Right atrium auricular region (tissue), 2 donors: Measurements from ENCODE around the gene RABGGTA. TPM values are rescaled to one million over a fixed set of nuclear protein-coding genes. Genes with fewer than 3 reads are reported as not detected.
A peak's percentile ranks its signal among the peaks of the same experiment; 100 is the strongest.

Source experiments
- DNase-seq: peaks from one replicate; pipeline ENCODE4 v3.0.0-alpha.2; 2019; ENCODE audit warnings: low spot score
- H3K27ac ChIP-seq, 2 donors: fragments of 200-600 bp; sonication (generic); 1 replicate in 1 of 2; 2 replicates in 1 of 2; pipeline ENCODE4 v1.5.1; 2016 to 2019
- H3K27me3 ChIP-seq, 2 donors: fragments of 200-600 bp; sonication (generic); one replicate each; pipeline versions ENCODE4 v1.5.1 to v1.6.0; 2017 to 2019
- H3K36me3 ChIP-seq: fragments of 200-600 bp; sonication (generic); one replicate; pipeline ENCODE4 v1.5.1; 2016
- H3K4me1 ChIP-seq, 2 donors: fragments of 200-600 bp; sonication (generic); one replicate each; pipeline versions ENCODE4 v1.5.1 to v1.6.0; 2017 to 2019
- H3K4me3 ChIP-seq, 2 donors: fragments of 200-600 bp; sonication (generic); 1 replicate in 1 of 2; 2 replicates in 1 of 2; pipeline ENCODE4 v1.5.1; 2017 to 2019; ENCODE audit warnings: mild to moderate bottlenecking in 1 of 2, moderate library complexity in 1 of 2
- H3K9me3 ChIP-seq, 2 donors: fragments of 200-600 bp; sonication (generic); one replicate each; pipeline ENCODE4 v1.5.1; 2019
- total RNA-seq, 2 donors: library from RNA; depleted of rRNA; stranded (reverse); fragments of >200 nt; gene quantifications; one replicate each; pipeline ENCODE4 v1.1.0, GENCODE V29; 2016
- TF ChIP-seq, protein P1 (sequence below), 2 donors: fragments of 200-600 bp; sonication (generic); IDR thresholded peaks; one replicate each; pipeline ENCODE4 v1.5.1; 2019; ENCODE audit warnings: antibody characterized with exemption in 2 of 2

The RABGGTA gene
- total RNA-seq, 2 donors from 2014 or later, result 21.3 to 22.2 TPM

- no peaks in the 10 kb centered on the region for H3K9me3 ChIP-seq
- TF ChIP-seq, protein P1, sequence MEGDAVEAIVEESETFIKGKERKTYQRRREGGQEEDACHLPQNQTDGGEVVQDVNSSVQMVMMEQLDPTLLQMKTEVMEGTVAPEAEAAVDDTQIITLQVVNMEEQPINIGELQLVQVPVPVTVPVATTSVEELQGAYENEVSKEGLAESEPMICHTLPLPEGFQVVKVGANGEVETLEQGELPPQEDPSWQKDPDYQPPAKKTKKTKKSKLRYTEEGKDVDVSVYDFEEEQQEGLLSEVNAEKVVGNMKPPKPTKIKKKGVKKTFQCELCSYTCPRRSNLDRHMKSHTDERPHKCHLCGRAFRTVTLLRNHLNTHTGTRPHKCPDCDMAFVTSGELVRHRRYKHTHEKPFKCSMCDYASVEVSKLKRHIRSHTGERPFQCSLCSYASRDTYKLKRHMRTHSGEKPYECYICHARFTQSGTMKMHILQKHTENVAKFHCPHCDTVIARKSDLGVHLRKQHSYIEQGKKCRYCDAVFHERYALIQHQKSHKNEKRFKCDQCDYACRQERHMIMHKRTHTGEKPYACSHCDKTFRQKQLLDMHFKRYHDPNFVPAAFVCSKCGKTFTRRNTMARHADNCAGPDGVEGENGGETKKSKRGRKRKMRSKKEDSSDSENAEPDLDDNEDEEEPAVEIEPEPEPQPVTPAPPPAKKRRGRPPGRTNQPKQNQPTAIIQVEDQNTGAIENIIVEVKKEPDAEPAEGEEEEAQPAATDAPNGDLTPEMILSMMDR (IDR thresholded peaks at IDR 0.05), result peak; percentile 11 to 57
- H3K4me3 ChIP-seq, result no peak overlapping the region
- H3K27ac ChIP-seq, result peak overlapping the region; percentile 41 to 46
- peaks cover 0 to 27% of the 10 kb centered on the region in 2 donors for H3K4me1 ChIP-seq
- no peaks in the 10 kb centered on the region for H3K27me3 ChIP-seq
- DNase-seq, result no peak
- H3K36me3 ChIP-seq, result no peaks in the 10 kb centered on the region
Measured at GRCh38 chr14:24279301-24280186, 8.1 kb upstream of the RABGGTA start.

DNA sequence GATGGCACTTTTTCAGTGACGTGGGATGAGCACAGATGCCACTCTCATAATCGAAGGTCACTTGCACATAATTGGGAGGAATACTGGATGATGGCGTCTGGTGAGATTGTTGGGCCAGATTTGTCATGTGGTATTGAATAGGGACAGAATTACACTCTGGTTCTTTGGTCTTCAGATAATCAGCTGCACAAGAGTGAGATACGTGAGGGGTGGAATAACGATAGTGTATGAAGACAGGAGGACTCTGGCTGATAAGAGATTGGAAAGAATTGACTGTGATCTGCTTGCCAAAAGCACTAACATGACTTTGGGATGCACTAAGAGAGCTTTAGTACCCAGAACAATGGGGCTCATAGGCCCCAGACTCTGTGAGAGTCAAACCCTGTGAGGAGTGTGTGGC is 7.0 kb upstream of the RABGGTA start:
- peaks cover 0 to 27% of the 10 kb centered on the region in 2 donors for H3K4me1 ChIP-seq
- TF ChIP-seq, protein P1 (IDR thresholded peaks at IDR 0.05), result no peak

DNA sequence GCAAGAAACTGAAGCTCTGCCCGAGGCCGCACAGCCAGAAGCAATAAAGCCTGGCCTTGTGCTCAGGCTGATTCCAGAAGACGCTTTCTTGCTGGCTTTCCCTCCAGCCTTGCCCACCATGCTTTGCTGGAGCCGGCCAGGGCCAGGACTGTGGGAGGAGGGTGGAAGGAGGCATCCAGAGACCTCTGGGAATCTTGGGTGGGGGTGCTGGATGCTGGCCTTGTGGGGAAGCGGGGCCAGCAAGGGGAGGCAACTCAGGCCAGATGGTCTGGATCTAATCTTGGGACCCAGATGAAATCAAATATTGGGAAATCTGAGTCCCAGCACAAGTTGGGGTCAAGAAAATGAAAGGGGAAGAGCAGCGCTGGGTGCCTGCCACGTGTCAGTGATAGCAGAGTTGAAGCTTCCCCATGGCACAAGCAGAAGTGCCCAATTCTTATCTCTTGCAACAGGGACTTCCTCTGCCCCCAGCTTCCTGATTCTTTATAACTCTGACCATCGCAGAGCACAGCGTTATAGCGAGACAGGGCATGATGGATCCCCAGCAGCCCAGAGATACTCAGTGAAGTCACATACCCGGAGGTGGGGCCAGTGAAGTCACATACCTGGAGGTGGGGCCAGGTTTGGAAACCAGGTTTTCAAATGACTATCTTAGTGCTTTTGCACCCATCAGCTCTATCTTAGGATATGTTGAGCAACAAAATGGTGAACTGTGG is 6.4 kb upstream of the RABGGTA start:
- TF ChIP-seq, protein P1 (IDR thresholded peaks at IDR 0.05), result no peak
- no peak overlapping the region for H3K27ac ChIP-seq
- H3K36me3 ChIP-seq, result no peaks in the 10 kb centered on the region
- no peak for DNase-seq
- no peaks in the 10 kb centered on the region for H3K27me3 ChIP-seq
- no peak overlapping the region for H3K4me3 ChIP-seq
- no peaks in the 10 kb centered on the region for H3K9me3 ChIP-seq
- H3K4me1 ChIP-seq, result peaks cover 0 to 27% of the 10 kb centered on the region in 2 donors

More for the DNA sequence above, 7.0 kb upstream of the RABGGTA start:
- H3K27ac ChIP-seq, result no peak overlapping the region
- no peaks in the 10 kb centered on the region for H3K36me3 ChIP-seq
- no peak overlapping the region for H3K4me3 ChIP-seq
- no peaks in the 10 kb centered on the region for H3K27me3 ChIP-seq
- H3K9me3 ChIP-seq, result no peaks in the 10 kb centered on the region
- no peak for DNase-seq

- Histone ChIP-seq H3K27me3 (no peaks in the 10 kb centered on the region), H3K36me3 (no peaks in the 10 kb centered on the region), H3K27ac (no peak overlapping the region), H3K4me3 (no peak overlapping the region), H3K4me1 (peaks cover 0 to 27% of the 10 kb centered on the region in 2 donors), H3K9me3 (no peaks in the 10 kb centered on the region)
- no peak for DNase-seq
- TF ChIP-seq, protein P1 (IDR thresholded peaks at IDR 0.05), result no peak
Measured at GRCh38 chr14:24277071-24277470, 5.7 kb upstream of the RABGGTA start.

DNA sequence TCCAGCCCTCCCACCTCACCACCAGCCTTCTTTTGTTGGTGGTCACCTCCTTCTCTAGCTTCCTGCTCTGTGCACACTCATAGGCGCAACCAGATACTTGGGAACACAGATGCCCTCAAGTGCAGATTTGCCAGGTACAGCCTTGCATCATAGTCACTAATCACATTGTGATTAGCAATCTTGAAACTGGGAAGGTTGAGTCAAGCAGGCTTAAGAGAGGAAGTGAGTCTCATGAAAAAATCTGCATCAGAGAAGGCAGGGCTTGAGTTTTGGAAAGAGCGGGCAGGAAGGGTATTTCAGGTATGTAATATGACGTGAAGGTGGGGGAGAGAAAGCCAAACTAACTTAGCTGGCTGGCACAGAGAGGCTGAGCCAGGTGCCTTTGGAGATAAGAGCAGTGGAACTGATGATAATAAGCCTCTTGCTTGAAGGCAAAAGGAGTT is 2.7 kb upstream of the RABGGTA start:
- Histone ChIP-seq H3K9me3 (no peaks in the 10 kb centered on the region), H3K4me3 (no peak overlapping the region), H3K36me3 (no peaks in the 10 kb centered on the region), H3K27ac (no peak overlapping the region), H3K4me1 (peaks cover 0 to 19% of the 10 kb centered on the region in 2 donors), H3K27me3 (no peaks in the 10 kb centered on the region)
- no peak for DNase-seq
- TF ChIP-seq, protein P1 (IDR thresholded peaks at IDR 0.05), result no peak
